NOMO-1 treated with dmso at 0.1 percent for 144 hours (cell line): Measurements from ENCODE around the gene CMYA5.
"Not testable (repeated sequence)": the region's sequence is repeated elsewhere in the genome, so short reads cannot be mapped to it uniquely, and the experiment has no call there.

Experiments
- DNase-seq: peaks from one replicate; lab custom pipeline; 2025; ENCODE audit not compliant: unreplicated experiment; lab: John Stamatoyannopoulos, UW

The CMYA5 gene

GRCh38 chr5:79689541-79690466 lies at the start of gene CMYA5:
Gene CMYA5 (plus strand): TSS chr5:79689836. CDS start chr5:79689908, 72 bp downstream.
- DNase-seq: no peak

- no peak for DNase-seq
Observed at GRCh38 chr5:79640571-79641055, 49.0 kb upstream of the CMYA5 start.

- DNase-seq: no peak
Observed at GRCh38 chr5:79641414-79641813, 48.2 kb upstream of the CMYA5 start.

- DNase-seq: no peak
Observed at GRCh38 chr5:79642210-79642609, 47.4 kb upstream of the CMYA5 start.

GRCh38 chr5:79653843-79654242 lies 35.8 kb upstream of the CMYA5 start:
- DNase-seq: no peak

- DNase-seq: no peak
Observed at GRCh38 chr5:79663212-79663611, 26.4 kb upstream of the CMYA5 start.

GRCh38 chr5:79666758-79667157 lies 22.9 kb upstream of the CMYA5 start:
- no peak for DNase-seq

- no peak for DNase-seq
Observed at GRCh38 chr5:79672392-79672791, 17.2 kb upstream of the CMYA5 start.

- not testable (repeated sequence) for DNase-seq
Observed at GRCh38 chr5:79676354-79676753, 13.3 kb upstream of the CMYA5 start.

GRCh38 chr5:79682102-79682501 lies 7.5 kb upstream of the CMYA5 start:
- DNase-seq: not testable (repeated sequence)

GRCh38 chr5:79684782-79685181 lies 4.9 kb upstream of the CMYA5 start:
- no peak for DNase-seq

- no peak for DNase-seq
Observed at GRCh38 chr5:79685627-79686026, 4.0 kb upstream of the CMYA5 start.

- DNase-seq: no peak
Observed at GRCh38 chr5:79686799-79687198, 2.8 kb upstream of the CMYA5 start.

GRCh38 chr5:79687889-79688288 lies 1.7 kb upstream of the CMYA5 start:
- DNase-seq: no peak

GRCh38 chr5:79691007-79691406 lies 1.4 kb downstream of the CMYA5 start:
- no peak for DNase-seq

GRCh38 chr5:79692596-79692995 lies 3.0 kb downstream of the CMYA5 start:
- no peak for DNase-seq

GRCh38 chr5:79694183-79694582 lies 4.5 kb downstream of the CMYA5 start:
- DNase-seq: no peak

GRCh38 chr5:79694652-79695051 lies 5.0 kb downstream of the CMYA5 start:
- no peak for DNase-seq

- DNase-seq: no peak
Observed at GRCh38 chr5:79695526-79695925, 5.9 kb downstream of the CMYA5 start.

- DNase-seq: peak; percentile 59
Observed at GRCh38 chr5:79697222-79698170, 7.9 kb downstream of the CMYA5 start.

- DNase-seq: no peak
Observed at GRCh38 chr5:79699763-79700400, 10.2 kb downstream of the CMYA5 start.
